GM23338 (cell line): ENCODE measurements around the gene STAC.

Experiments
- CTCF ChIP-seq, 2 experiments: fragments of 200-600 bp in 1 of 2; sonication (generic) in 1 of 2; conservative IDR thresholded peaks; 2 replicates each; pipeline versions ENCODE4 v1.5.1 to v1.6.1; 2016 to 2017; ENCODE audit warnings: antibody characterized with exemption in 2 of 2, low read depth in 2 of 2, mild to moderate bottlenecking in 2 of 2, moderate library complexity in 1 of 2
- EZH2 ChIP-seq: fragments of 200-600 bp; sonication (generic); IDR thresholded peaks from one replicate; pipeline ENCODE4 v1.8.0; 2017; ENCODE audit warnings: antibody characterized with exemption, mild to moderate bottlenecking, low read depth; ENCODE audit not compliant: unreplicated experiment
- POLR2AphosphoS5 ChIP-seq: IDR thresholded peaks from 2 replicates; pipeline ENCODE4 v1.6.1; 2016; ENCODE audit warnings: antibody characterized with exemption, low read depth

DNA sequence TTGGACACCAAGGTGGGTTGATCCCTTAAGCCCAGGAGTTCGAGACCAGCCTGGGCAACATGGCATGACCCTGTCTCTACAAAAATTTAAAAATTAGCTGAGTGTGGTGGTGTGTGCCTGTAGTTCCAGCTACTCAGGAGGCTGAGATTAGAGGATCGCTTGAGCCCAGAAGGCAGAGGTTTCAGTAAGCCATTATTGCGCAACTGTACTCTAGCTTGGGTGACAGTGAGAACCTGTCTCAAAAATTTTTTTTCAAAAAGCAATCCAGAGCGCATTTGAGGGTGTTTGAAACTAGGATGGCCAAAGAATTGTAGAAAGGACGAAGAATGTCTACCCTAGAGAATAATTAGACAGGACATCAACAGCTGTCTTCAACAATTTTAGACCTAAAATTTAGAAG is 103.4 kb downstream of the STAC start:
- no peak for TF ChIP-seq EZH2
- no peak for TF ChIP-seq CTCF (conservative IDR thresholded peaks at IDR 0.05; ENCODE audit: low read depth in 2 of 2)
- TF ChIP-seq POLR2AphosphoS5: no peak
